ENCODE measurements around the gene MST1.

DNA sequence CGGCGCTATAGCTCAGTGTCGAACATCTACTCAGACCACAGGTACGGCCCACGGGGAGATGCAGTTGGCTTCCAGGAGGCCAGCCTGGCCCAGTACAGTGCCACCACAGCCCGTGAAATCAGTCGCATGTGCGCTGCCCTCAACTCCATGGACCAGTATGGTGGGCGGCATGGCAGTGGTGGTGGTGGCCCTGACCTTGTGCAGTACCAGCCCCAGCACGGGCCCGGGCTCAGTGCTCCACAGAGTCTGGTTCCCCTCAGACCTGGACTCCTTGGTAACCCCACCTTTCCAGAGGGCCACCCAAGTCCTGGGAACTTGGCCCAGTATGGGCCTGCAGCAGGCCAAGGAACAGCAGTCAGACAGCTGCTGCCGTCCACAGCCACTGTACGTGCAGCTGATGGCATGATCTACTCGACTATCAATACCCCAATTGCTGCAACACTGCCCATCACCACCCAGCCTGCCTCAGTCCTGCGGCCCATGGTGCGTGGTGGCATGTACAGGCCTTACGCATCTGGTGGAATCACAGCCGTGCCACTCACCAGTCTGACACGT lies 33.5 kb downstream of the MST1 start:
- TF ChIP-seq, protein P1, sequence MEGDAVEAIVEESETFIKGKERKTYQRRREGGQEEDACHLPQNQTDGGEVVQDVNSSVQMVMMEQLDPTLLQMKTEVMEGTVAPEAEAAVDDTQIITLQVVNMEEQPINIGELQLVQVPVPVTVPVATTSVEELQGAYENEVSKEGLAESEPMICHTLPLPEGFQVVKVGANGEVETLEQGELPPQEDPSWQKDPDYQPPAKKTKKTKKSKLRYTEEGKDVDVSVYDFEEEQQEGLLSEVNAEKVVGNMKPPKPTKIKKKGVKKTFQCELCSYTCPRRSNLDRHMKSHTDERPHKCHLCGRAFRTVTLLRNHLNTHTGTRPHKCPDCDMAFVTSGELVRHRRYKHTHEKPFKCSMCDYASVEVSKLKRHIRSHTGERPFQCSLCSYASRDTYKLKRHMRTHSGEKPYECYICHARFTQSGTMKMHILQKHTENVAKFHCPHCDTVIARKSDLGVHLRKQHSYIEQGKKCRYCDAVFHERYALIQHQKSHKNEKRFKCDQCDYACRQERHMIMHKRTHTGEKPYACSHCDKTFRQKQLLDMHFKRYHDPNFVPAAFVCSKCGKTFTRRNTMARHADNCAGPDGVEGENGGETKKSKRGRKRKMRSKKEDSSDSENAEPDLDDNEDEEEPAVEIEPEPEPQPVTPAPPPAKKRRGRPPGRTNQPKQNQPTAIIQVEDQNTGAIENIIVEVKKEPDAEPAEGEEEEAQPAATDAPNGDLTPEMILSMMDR (conservative IDR thresholded peaks at IDR 0.05; ENCODE audit: low read depth, low read length): no peak
- TF ChIP-seq EZH2 (IDR thresholded peaks at IDR 0.05; ENCODE audit: low read length, unreplicated experiment): no peak
